Neural cell (in vitro differentiated cells): ENCODE results near the gene LEF1. TPM values are rescaled to one million over a fixed set of nuclear protein-coding genes. Genes with fewer than 3 reads are reported as not detected.
"Not testable (repeated sequence)": the region's sequence is repeated elsewhere in the genome, so short reads cannot be mapped to it uniquely, and the experiment has no call there.

Experiments used
- H2AFZ ChIP-seq: fragments of 200-600, 300-800 bp; sonication (generic), shearing (Covaris generic); 2 replicates; pipeline ENCODE4 v1.6.0; 2014; ENCODE audit warnings: low read depth, mild to moderate bottlenecking, antibody characterized with exemption, low read length, moderate library complexity
- H3F3A ChIP-seq: fragments of 200-600 bp; shearing (Covaris generic); 2 replicates; pipeline ENCODE4 v1.6.1; 2016; ENCODE audit warnings: mild to moderate bottlenecking, moderate library complexity, mixed read lengths, antibody characterized with exemption, low read length; ENCODE audit not compliant: insufficient read depth, poor library complexity, severe bottlenecking
- H3K27ac ChIP-seq: fragments of 200-600, 300-800 bp; sonication (generic), shearing (Covaris generic); 2 replicates; pipeline ENCODE4 v1.5.1; 2014; ENCODE audit warnings: mild to moderate bottlenecking, low read length, moderate library complexity
- H3K27me3 ChIP-seq: fragments of 300-800, 200-600 bp; sonication (generic), shearing (Covaris generic); 2 replicates; pipeline ENCODE4 v1.6.0; 2014; ENCODE audit warnings: mild to moderate bottlenecking, low read depth, low read length, moderate library complexity; ENCODE audit not compliant: insufficient read depth
- H3K36me3 ChIP-seq: fragments of 300-800, 200-600 bp; sonication (generic), shearing (Covaris generic); 2 replicates; pipeline ENCODE4 v1.5.1; 2014; ENCODE audit warnings: mild to moderate bottlenecking, antibody characterized with exemption, low read length, moderate library complexity; ENCODE audit not compliant: insufficient read depth
- H3K4me2 ChIP-seq: fragments of 300-800, 200-600 bp; sonication (generic), shearing (Covaris generic); 2 replicates; pipeline ENCODE4 v1.6.0; 2014; ENCODE audit warnings: mild to moderate bottlenecking, low read length
- H3K4me3 ChIP-seq: fragments of 300-800, 200-600 bp; sonication (generic), shearing (Covaris generic); 2 replicates; pipeline ENCODE4 v1.5.1; 2014; ENCODE audit warnings: mild to moderate bottlenecking, low read length, moderate library complexity
- H3K79me2 ChIP-seq: fragments of 200-600 bp; shearing (Covaris generic); replicated peaks from 2 replicates; pipeline ENCODE4 v1.6.0; 2014; ENCODE audit warnings: mild to moderate bottlenecking, low read length, moderate library complexity; ENCODE audit not compliant: insufficient read depth
- H3K9ac ChIP-seq: fragments of 300-800, 200-600 bp; sonication (generic), shearing (Covaris generic); 2 replicates; pipeline ENCODE4 v1.6.1; 2016; ENCODE audit warnings: mild to moderate bottlenecking, low read length, mixed read lengths
- H3K9me2 ChIP-seq: fragments of 200-600 bp; shearing (Covaris generic); 2 replicates; pipeline ENCODE4 v1.6.1; 2016; ENCODE audit warnings: mild to moderate bottlenecking, low read length, mixed read lengths; ENCODE audit not compliant: insufficient read depth
- H3K9me3 ChIP-seq: fragments of 200-600, 300-800 bp; sonication (generic), shearing (Covaris generic); 2 replicates; pipeline ENCODE4 v1.6.1; 2016; ENCODE audit warnings: mild to moderate bottlenecking, mixed run types, low read length, moderate library complexity, mixed read lengths
- H4K20me1 ChIP-seq: fragments of 200-600 bp; shearing (Covaris generic); 2 replicates; pipeline ENCODE4 v1.6.1; 2016; ENCODE audit warnings: mild to moderate bottlenecking, mixed run types; ENCODE audit not compliant: insufficient read depth
- CTCF ChIP-seq: fragments of 450-650 bp; IDR thresholded peaks from 2 replicates; pipeline ENCODE4 v1.5.1; 2014; ENCODE audit warnings: antibody characterized with exemption, mild to moderate bottlenecking, moderate library complexity; ENCODE audit not compliant: poor library complexity, severe bottlenecking
- EP300 ChIP-seq: fragments of 450-650 bp; conservative IDR thresholded peaks from 2 replicates; pipeline ENCODE4 v1.6.1; 2014; ENCODE audit warnings: antibody characterized with exemption, mild to moderate bottlenecking, moderate library complexity; ENCODE audit not compliant: poor library complexity, severe bottlenecking
- EZH2 ChIP-seq: fragments of 200-600, 300-800 bp; shearing (Covaris generic), sonication (generic); IDR thresholded peaks from 2 replicates; pipeline ENCODE4 v1.6.1; 2014; ENCODE audit warnings: antibody characterized with exemption, low read length, borderline replicate concordance, mild to moderate bottlenecking; ENCODE audit not compliant: insufficient read depth, poor library complexity, severe bottlenecking
- MXI1 ChIP-seq: fragments of 450-650 bp; conservative IDR thresholded peaks from 2 replicates; pipeline ENCODE4 v1.6.1; 2014; ENCODE audit warnings: antibody characterized with exemption, mild to moderate bottlenecking; ENCODE audit not compliant: poor library complexity, severe bottlenecking
- POLR2AphosphoS5 ChIP-seq: IDR thresholded peaks from 2 replicates; pipeline ENCODE4 v1.6.1; 2012
- RAD21 ChIP-seq: fragments of 450-650 bp; conservative IDR thresholded peaks from 2 replicates; pipeline ENCODE4 v1.6.1; 2014; ENCODE audit warnings: antibody characterized with exemption, mild to moderate bottlenecking, moderate library complexity
- REST ChIP-seq: IDR thresholded peaks from 2 replicates; pipeline ENCODE4 v1.6.1; 2012; ENCODE audit warnings: borderline replicate concordance
- SMC3 ChIP-seq: fragments of 450-650 bp; conservative IDR thresholded peaks from 2 replicates; pipeline ENCODE4 v1.6.1; 2014; ENCODE audit warnings: antibody characterized with exemption, mild to moderate bottlenecking, moderate library complexity; ENCODE audit not compliant: poor library complexity
- TAF1 ChIP-seq: IDR thresholded peaks from 2 replicates; pipeline ENCODE4 v1.6.1; 2012; ENCODE audit warnings: low read depth
- polyA plus RNA-seq: library from polyadenylated mRNA; depleted of rRNA; stranded (reverse); fragments of >200 nt; gene quantifications from 2 replicates; pipeline ENCODE4 v1.2.3, GENCODE V29; 2014

The LEF1 gene
- polyA plus RNA-seq, 1 donor from 2014 or later: 0.78 TPM

GRCh38 chr4:108052558-108053120, 116.1 kb downstream of the LEF1 start:
- H3K79me2 ChIP-seq: no peaks in the 10 kb centered on the region
- no peak overlapping the region for H3K9ac ChIP-seq
- no peaks in the 10 kb centered on the region for H3F3A ChIP-seq
- no peak overlapping the region for H3K4me2 ChIP-seq
- H3K9me2 ChIP-seq: no peaks in the 10 kb centered on the region
- no peak overlapping the region for H3K27ac ChIP-seq
- H3K9me3 ChIP-seq: no peaks in the 10 kb centered on the region
- no peaks in the 10 kb centered on the region for H3K36me3 ChIP-seq
- no peaks in the 10 kb centered on the region for H4K20me1 ChIP-seq
- TF ChIP-seq CTCF (no peak), RAD21 (no peak), TAF1 (no peak), SMC3 (no peak)
- no peak overlapping the region for H3K4me3 ChIP-seq
- no peak overlapping the region for H2AFZ ChIP-seq
- H3K27me3 ChIP-seq: no peaks in the 10 kb centered on the region

- Histone ChIP-seq H2AFZ (no peak overlapping the region), H4K20me1 (no peaks in the 10 kb centered on the region), H3K27ac (no peak overlapping the region), H3K27me3 (no peaks in the 10 kb centered on the region), H3K9me3 (no peaks in the 10 kb centered on the region), H3K79me2 (no peaks in the 10 kb centered on the region), H3K9me2 (no peaks in the 10 kb centered on the region), H3K36me3 (no peaks in the 10 kb centered on the region), H3K4me2 (no peak overlapping the region), H3K9ac (no peak overlapping the region), H3K4me3 (no peak overlapping the region), H3F3A (no peaks in the 10 kb centered on the region)
- TF ChIP-seq TAF1 (no peak), CTCF (no peak), MXI1 (no peak), EP300 (no peak), RAD21 (no peak), POLR2AphosphoS5 (no peak), REST (no peak), EZH2 (no peak), SMC3 (no peak)
Measured at GRCh38 chr4:108051343-108051742, 117.4 kb downstream of the LEF1 start.

- not testable (repeated sequence) for H3K4me3 ChIP-seq, H3K27ac ChIP-seq, H3F3A ChIP-seq, H3K36me3 ChIP-seq, H3K9me3 ChIP-seq, H3K27me3 ChIP-seq, H2AFZ ChIP-seq, H3K4me2 ChIP-seq, H4K20me1 ChIP-seq, H3K79me2 ChIP-seq, H3K9me2 ChIP-seq, H3K9ac ChIP-seq
Measured at GRCh38 chr4:108050166-108051111, 118.3 kb downstream of the LEF1 start.
